Measurements from ENCODE around the gene MED13. TPM values are rescaled to one million over a fixed set of nuclear protein-coding genes. Genes with fewer than 3 reads are reported as not detected.

The MED13 gene
- total RNA-seq, 1 experiment from 2014 or later, result 77.6 TPM

DNA sequence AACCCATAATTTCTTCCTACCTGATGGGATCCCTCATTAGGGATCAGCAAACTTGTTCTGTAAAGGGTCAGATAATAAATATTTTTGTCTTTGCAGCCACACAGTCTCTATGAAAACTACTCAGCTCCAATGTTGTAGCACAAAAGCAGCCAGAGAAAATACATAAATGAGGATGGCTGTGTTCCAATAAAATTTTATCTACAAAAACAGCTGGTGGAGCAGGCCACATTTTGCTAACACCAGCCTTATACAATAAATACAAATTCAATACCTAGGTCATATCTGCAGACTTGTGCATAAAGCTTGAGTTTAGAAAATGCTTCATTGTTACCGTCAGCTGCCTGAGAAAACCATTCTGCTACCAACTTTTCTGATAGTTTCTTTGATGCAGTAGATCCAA, 98.9 kb downstream of the MED13 start:
- no peak overlapping the region for H3K4me3 ChIP-seq (ENCODE audit: low read depth, low read length)
- Mint-ChIP-seq H3K36me3 (ENCODE audit: insufficient read depth, unreplicated experiment) (peaks cover 91% of the 10 kb centered on the region), H3K9me3 (ENCODE audit: unreplicated experiment) (no peaks in the 10 kb centered on the region), H3K27ac (ENCODE audit: unreplicated experiment) (no peak overlapping the region), H3K4me3 (ENCODE audit: unreplicated experiment) (no peak overlapping the region), H3K27me3 (ENCODE audit: insufficient read depth, unreplicated experiment) (no peaks in the 10 kb centered on the region), H3K4me1 (ENCODE audit: low read depth, unreplicated experiment) (no peaks in the 10 kb centered on the region)
- H3K27me3 ChIP-seq (replicated peaks; ENCODE audit: control insufficient read depth, insufficient read depth, low read length), result no peaks in the 10 kb centered on the region
- POLR2A ChIA-PET, result no interaction called here
- CTCF ChIA-PET, result interaction anchor here (1.5 kb wide), 1 partner anchor 100 kb away, joined by 4 read pairs; no protein-coding TSS in a partner anchor
- H3K4me1 ChIP-seq, result no peaks in the 10 kb centered on the region
- TF ChIP-seq, protein P1, sequence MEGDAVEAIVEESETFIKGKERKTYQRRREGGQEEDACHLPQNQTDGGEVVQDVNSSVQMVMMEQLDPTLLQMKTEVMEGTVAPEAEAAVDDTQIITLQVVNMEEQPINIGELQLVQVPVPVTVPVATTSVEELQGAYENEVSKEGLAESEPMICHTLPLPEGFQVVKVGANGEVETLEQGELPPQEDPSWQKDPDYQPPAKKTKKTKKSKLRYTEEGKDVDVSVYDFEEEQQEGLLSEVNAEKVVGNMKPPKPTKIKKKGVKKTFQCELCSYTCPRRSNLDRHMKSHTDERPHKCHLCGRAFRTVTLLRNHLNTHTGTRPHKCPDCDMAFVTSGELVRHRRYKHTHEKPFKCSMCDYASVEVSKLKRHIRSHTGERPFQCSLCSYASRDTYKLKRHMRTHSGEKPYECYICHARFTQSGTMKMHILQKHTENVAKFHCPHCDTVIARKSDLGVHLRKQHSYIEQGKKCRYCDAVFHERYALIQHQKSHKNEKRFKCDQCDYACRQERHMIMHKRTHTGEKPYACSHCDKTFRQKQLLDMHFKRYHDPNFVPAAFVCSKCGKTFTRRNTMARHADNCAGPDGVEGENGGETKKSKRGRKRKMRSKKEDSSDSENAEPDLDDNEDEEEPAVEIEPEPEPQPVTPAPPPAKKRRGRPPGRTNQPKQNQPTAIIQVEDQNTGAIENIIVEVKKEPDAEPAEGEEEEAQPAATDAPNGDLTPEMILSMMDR (IDR thresholded peaks at IDR 0.05; ENCODE audit: insufficient read depth in 1 of 2, low read depth in 1 of 2, low read length in 1 of 2, severe bottlenecking in 1 of 2, unreplicated experiment in 1 of 2), result no peak
- no peak for DNase-seq
- intact Hi-C loops (cut with micrococcal nuclease; ENCODE audit: unreplicated experiment), result no loop called here
- no TSS peak for BruUV-seq (replicated peaks)
- no peaks in the 10 kb centered on the region for H3K9me3 ChIP-seq
- H3K36me3 ChIP-seq (ENCODE audit: control insufficient read depth, insufficient read depth, low read length), result peaks cover 3% of the 10 kb centered on the region

- DNase-seq, result no peak
- H3K36me3 ChIP-seq (ENCODE audit: control insufficient read depth, insufficient read depth, low read length), result peaks cover 3% of the 10 kb centered on the region; the same call in 1 of the 2 replicates
- H3K4me1 ChIP-seq, result no peaks in the 10 kb centered on the region
- H3K27ac Mint-ChIP-seq (ENCODE audit: unreplicated experiment), result no peak overlapping the region
- H3K27me3 ChIP-seq (replicated peaks; ENCODE audit: control insufficient read depth, insufficient read depth, low read length), result no peaks in the 10 kb centered on the region
- intact Hi-C loops (cut with micrococcal nuclease; ENCODE audit: unreplicated experiment), result no loop called here
- H3K27me3 Mint-ChIP-seq (ENCODE audit: insufficient read depth, unreplicated experiment), result no peaks in the 10 kb centered on the region
- POLR2A ChIA-PET, result no interaction called here
- no peaks in the 10 kb centered on the region for H3K9me3 Mint-ChIP-seq (ENCODE audit: unreplicated experiment)
- H3K4me3 ChIP-seq (ENCODE audit: low read depth, low read length), result no peak overlapping the region
- H3K9me3 ChIP-seq, result no peaks in the 10 kb centered on the region
- TF ChIP-seq, protein P1 (IDR thresholded peaks at IDR 0.05; ENCODE audit: insufficient read depth in 1 of 2, low read depth in 1 of 2, low read length in 1 of 2, severe bottlenecking in 1 of 2, unreplicated experiment in 1 of 2), result no peak
- BruUV-seq (replicated peaks), result no TSS peak
- CTCF ChIA-PET, result no interaction called here
- H3K4me1 Mint-ChIP-seq (ENCODE audit: low read depth, unreplicated experiment), result no peaks in the 10 kb centered on the region
- no peak overlapping the region for H3K4me3 Mint-ChIP-seq (ENCODE audit: unreplicated experiment)
- peaks cover 84% of the 10 kb centered on the region for H3K36me3 Mint-ChIP-seq (ENCODE audit: insufficient read depth, unreplicated experiment)
Observed at GRCh38 chr17:61955619-61956018, 109.5 kb downstream of the MED13 start.

DNA sequence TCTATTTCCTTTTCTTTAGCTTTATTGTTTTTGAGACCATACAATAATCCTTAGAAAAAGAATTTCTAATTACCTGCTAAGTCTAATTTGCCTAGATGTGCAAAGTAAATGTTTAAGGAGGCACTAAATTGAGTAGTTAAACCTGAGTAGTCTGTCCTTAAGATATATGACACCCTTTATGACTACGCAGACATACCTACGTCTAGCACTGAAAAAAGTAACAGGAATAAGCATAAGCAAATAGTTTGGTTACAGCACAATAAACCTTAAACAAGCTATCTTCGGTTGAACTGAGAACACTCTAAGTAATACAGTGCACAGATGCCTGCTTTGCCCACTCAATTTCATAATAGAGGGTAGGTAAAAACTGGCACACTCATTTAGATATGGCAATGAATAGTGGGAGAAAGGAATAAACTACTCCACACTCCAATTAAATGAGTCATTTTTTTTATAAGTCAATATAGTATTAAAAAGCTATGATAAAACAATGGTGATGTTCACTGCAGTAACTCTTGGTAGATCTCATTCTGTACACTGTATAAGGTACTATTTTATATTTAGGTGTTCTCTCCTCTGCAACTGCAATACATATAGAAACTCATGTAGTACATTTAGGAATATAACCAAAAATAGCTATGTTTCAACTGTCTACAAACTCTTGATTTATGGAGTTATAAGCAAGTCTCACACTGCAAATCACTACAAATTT, 117.6 kb downstream of the MED13 start:
- H3K4me3 Mint-ChIP-seq (ENCODE audit: unreplicated experiment), result no peak overlapping the region
- no TSS peak for BruUV-seq (replicated peaks)
- Histone ChIP-seq H3K27me3 (replicated peaks; ENCODE audit: control insufficient read depth, insufficient read depth, low read length) (no peaks in the 10 kb centered on the region), H3K4me1 (no peaks in the 10 kb centered on the region), H3K9me3 (no peaks in the 10 kb centered on the region), H3K36me3 (ENCODE audit: control insufficient read depth, insufficient read depth, low read length) (peaks cover 1% of the 10 kb centered on the region; the same call in 1 of the 2 replicates), H3K4me3 (ENCODE audit: low read depth, low read length) (no peak overlapping the region)
- H3K4me1 Mint-ChIP-seq (ENCODE audit: low read depth, unreplicated experiment), result no peaks in the 10 kb centered on the region
- intact Hi-C loops (cut with micrococcal nuclease; ENCODE audit: unreplicated experiment), result no loop called here
- H3K36me3 Mint-ChIP-seq (ENCODE audit: insufficient read depth, unreplicated experiment), result peaks cover 59% of the 10 kb centered on the region
- no peaks in the 10 kb centered on the region for H3K9me3 Mint-ChIP-seq (ENCODE audit: unreplicated experiment)
- H3K27me3 Mint-ChIP-seq (ENCODE audit: insufficient read depth, unreplicated experiment), result no peaks in the 10 kb centered on the region
- POLR2A ChIA-PET, result no interaction called here
- no peak overlapping the region for H3K27ac Mint-ChIP-seq (ENCODE audit: unreplicated experiment)
- TF ChIP-seq, protein P1 (IDR thresholded peaks at IDR 0.05; ENCODE audit: insufficient read depth in 1 of 2, low read depth in 1 of 2, low read length in 1 of 2, severe bottlenecking in 1 of 2, unreplicated experiment in 1 of 2), result no peak
- no peak for DNase-seq
- CTCF ChIA-PET, result interaction anchor here (1.9 kb wide), 1 partner anchor 162 kb away, joined by 9 read pairs; no protein-coding TSS in a partner anchor

Measured in Caco-2 (cell line).